SK-N-MC (cell line): Measurements from ENCODE around the gene MRGPRF.

Source experiments
- EZH2 ChIP-seq: fragments of 200-600 bp; sonication (generic); IDR thresholded peaks from one replicate; pipeline ENCODE4 v1.6.1; 2017; ENCODE audit warnings: antibody characterized with exemption
- POLR2AphosphoS5 ChIP-seq: IDR thresholded peaks from 2 replicates; pipeline ENCODE4 v1.6.1; 2012; ENCODE audit warnings: mild to moderate bottlenecking, low read depth, low read length, borderline replicate concordance

DNA sequence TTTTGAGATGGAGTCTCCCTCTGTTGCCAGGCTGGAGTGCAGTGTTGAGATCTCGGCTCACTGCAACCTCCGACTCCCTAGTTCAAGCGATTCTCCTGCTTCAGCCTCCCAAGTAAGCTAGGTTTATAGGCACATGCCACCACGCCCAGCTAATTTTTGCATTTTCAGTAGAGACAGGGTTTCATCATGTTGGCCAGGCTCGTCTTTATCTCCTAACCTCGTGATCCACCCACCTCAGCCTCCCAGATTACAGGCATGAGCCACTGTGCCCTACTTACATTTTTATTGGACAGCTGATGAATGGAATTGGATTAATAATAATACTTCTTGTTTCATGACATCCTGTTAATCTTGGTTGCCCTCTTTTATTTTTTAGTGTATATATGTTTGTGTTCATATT, 29.2 kb downstream of the MRGPRF start:
- TF ChIP-seq POLR2AphosphoS5 (no peak), EZH2 (no peak)
